Liver (tissue), 9 donors: ENCODE data around the gene ANKRD34C. TPM values are rescaled to one million over a fixed set of nuclear protein-coding genes. Genes with fewer than 3 reads are reported as not detected.
"Not testable (repeated sequence)": the region's sequence is repeated elsewhere in the genome, so short reads cannot be mapped to it uniquely, and the experiment has no call there.

Experiments
- DNase-seq: peaks from one replicate; pipeline ENCODE4 v3.0.0-alpha.2; 2017; ENCODE audit warnings: low spot score
- H3K27ac ChIP-seq, 2 donors: one replicate each; pipeline ENCODE4 v1.7.0; 2013; ENCODE audit warnings: inconsistent platforms in 2 of 2, low read length in 2 of 2, control low read depth in 1 of 2, low read depth in 1 of 2, mild to moderate bottlenecking in 1 of 2
- H3K27me3 ChIP-seq, 4 donors: one replicate each; pipeline versions ENCODE4 v1.6.1 to v1.7.0; 2013; ENCODE audit warnings: low read length in 3 of 4, inconsistent platforms in 1 of 4, mild to moderate bottlenecking in 1 of 4, moderate library complexity in 1 of 4; ENCODE audit not compliant: control insufficient read depth in 4 of 4, insufficient read depth in 4 of 4
- H3K36me3 ChIP-seq, 4 donors: one replicate each; pipeline versions ENCODE4 v1.6.1 to v1.7.0; 2013; ENCODE audit warnings: low read length in 3 of 4, mild to moderate bottlenecking in 3 of 4, low read depth in 1 of 4, moderate library complexity in 1 of 4; ENCODE audit not compliant: control insufficient read depth in 4 of 4, insufficient read depth in 3 of 4
- H3K4me1 ChIP-seq, 4 donors: one replicate each; pipeline versions ENCODE4 v1.6.1 to v1.7.0; 2013; ENCODE audit warnings: low read length in 3 of 4, mild to moderate bottlenecking in 3 of 4, moderate library complexity in 1 of 4; ENCODE audit not compliant: control insufficient read depth in 4 of 4, insufficient read depth in 4 of 4
- H3K4me3 ChIP-seq, 3 donors: one replicate each; pipeline versions ENCODE4 v1.6.1 to v1.7.0; 2013; ENCODE audit warnings: low read length in 3 of 3, control low read depth in 1 of 3, low read depth in 1 of 3, mild to moderate bottlenecking in 1 of 3
- H3K9ac ChIP-seq, 2 donors: one replicate each; pipeline ENCODE4 v1.7.0; 2013; ENCODE audit warnings: low read length in 2 of 2, mild to moderate bottlenecking in 2 of 2, moderate library complexity in 2 of 2, control low read depth in 1 of 2, low read depth in 1 of 2
- H3K9me3 ChIP-seq, 4 donors: one replicate each; pipeline versions ENCODE4 v1.6.1 to v1.7.0; 2013; ENCODE audit warnings: low read length in 3 of 4; ENCODE audit not compliant: control insufficient read depth in 4 of 4
- ATF3 ChIP-seq: IDR thresholded peaks from 2 replicates; pipeline ENCODE4 v1.6.1; 2016; ENCODE audit warnings: antibody characterized with exemption
- CTCF ChIP-seq: fragments of 150-350 bp; IDR thresholded peaks from 2 replicates; pipeline ENCODE4 v1.5.1; 2017; ENCODE audit warnings: improper control_type of control experiment, low read depth, low read length; ENCODE audit not compliant: missing input control
- FOXA1 ChIP-seq: IDR thresholded peaks from 2 replicates; pipeline ENCODE4 v1.6.1; 2016; ENCODE audit warnings: antibody characterized with exemption
- GABPA ChIP-seq, 2 donors: IDR thresholded peaks in 1 of 2; conservative IDR thresholded peaks in 1 of 2; 2 replicates each; pipeline ENCODE4 v1.6.1; 2016; ENCODE audit warnings: antibody characterized with exemption in 2 of 2, mild to moderate bottlenecking in 1 of 2, moderate library complexity in 1 of 2
- HNF4A ChIP-seq, 2 donors: conservative IDR thresholded peaks; 2 replicates each; pipeline ENCODE4 v1.6.1; 2016; ENCODE audit warnings: antibody characterized with exemption in 2 of 2, mild to moderate bottlenecking in 2 of 2
- JUND ChIP-seq, 2 donors: IDR thresholded peaks; 2 replicates each; pipeline ENCODE4 v1.6.1; 2016; ENCODE audit warnings: antibody characterized with exemption in 2 of 2
- MAX ChIP-seq: IDR thresholded peaks from 2 replicates; pipeline ENCODE4 v1.6.1; 2016; ENCODE audit warnings: antibody characterized with exemption
- NR2F2 ChIP-seq: IDR thresholded peaks from 2 replicates; pipeline ENCODE4 v1.6.1; 2016; ENCODE audit warnings: antibody characterized with exemption
- SP1 ChIP-seq: IDR thresholded peaks from 2 replicates; pipeline ENCODE4 v1.6.1; 2018; ENCODE audit warnings: antibody characterized with exemption, mild to moderate bottlenecking
- TAF1 ChIP-seq: conservative IDR thresholded peaks from 2 replicates; pipeline ENCODE4 v1.6.1; 2016; ENCODE audit warnings: antibody characterized with exemption, mild to moderate bottlenecking
- WGBS: extraction: QIAGEN DNeasy Blood & Tissue Kit; methylation state at CpG from one replicate; pipeline ENCODE4 v1.1.7; 2013; 5-methylcytosine and 5-hydroxymethylcytosine counted together
- polyA plus RNA-seq, 2 donors: library from polyadenylated mRNA; stranded (reverse) in 1 of 2; unstranded in 1 of 2; fragments of 200-250 nt in 1 of 2; fragments of >200 nt in 1 of 2; fragmentation: Nextera tagmentation in 1 of 2; extraction: Ambion mirVana in 1 of 2; gene quantifications; one replicate each; pipeline versions ENCODE4 v1.2.1 to v1.2.3, GENCODE V29; 2013 to 2015
- total RNA-seq, 2 donors: library from RNA; depleted of rRNA; stranded (reverse); fragments of >200 nt; gene quantifications; one replicate each; pipeline ENCODE4 v1.2.3, GENCODE V29; 2014
- donor health status: healthy.
- donor health status: healthy.
- donor health status: healthy.
- donor health status: healthy.
- donor health status: healthy.

ANKRD34C gene
- total and polyA plus RNA-seq, 4 donors, result under 0.01 TPM; not detected in 3

GRCh38 chr15:79314811-79315210, 32.3 kb downstream of the ANKRD34C start (continued):
- TF ChIP-seq ATF3 (no peak), FOXA1 (no peak), NR2F2 (no peak), GABPA (IDR thresholded peaks at IDR 0.05 in 1 of 2, conservative IDR thresholded peaks at IDR 0.05 in 1 of 2) (no peak), SP1 (no peak), JUND (IDR thresholded peaks at IDR 0.05) (no peak), MAX (no peak), CTCF (no peak)

GRCh38 chr15:79315623-79316328, 33.3 kb downstream of the ANKRD34C start:
- no peak for DNase-seq
- TF ChIP-seq CTCF, result no peak
- peaks cover 0 to 13% (median 6%) of the 10 kb centered on the region in 4 donors for H3K4me1 ChIP-seq
- H3K27ac ChIP-seq, result no peak overlapping the region
- peaks cover 0 to 22% (median 5%) of the 10 kb centered on the region in 4 donors for H3K36me3 ChIP-seq
- no peaks in the 10 kb centered on the region for H3K27me3 ChIP-seq
- WGBS, result 85% methylated on average over 10 of the region's 10 CpGs
- H3K9me3 ChIP-seq, result peaks cover 0 to 3% (median 0%) of the 10 kb centered on the region in 4 donors
- no peak overlapping the region for H3K4me3 ChIP-seq
- no peak overlapping the region for H3K9ac ChIP-seq

GRCh38 chr15:79316864-79317263, 34.3 kb downstream of the ANKRD34C start:
- H3K4me1 ChIP-seq, result peaks cover 0 to 4% (median under 1%) of the 10 kb centered on the region in 4 donors
- H3K9ac ChIP-seq, result no peak overlapping the region
- no peak for DNase-seq
- no peaks in the 10 kb centered on the region for H3K27me3 ChIP-seq
- 95% methylated on average over 9 of the region's 9 CpGs for WGBS
- H3K36me3 ChIP-seq, result peaks cover 0 to 22% (median 5%) of the 10 kb centered on the region in 4 donors
- TF ChIP-seq TAF1 (no peak), HNF4A (conservative IDR thresholded peaks at IDR 0.05) (no peak)
- peaks cover 0 to 3% (median 0%) of the 10 kb centered on the region in 4 donors for H3K9me3 ChIP-seq
- H3K27ac ChIP-seq, result no peak overlapping the region
- H3K4me3 ChIP-seq, result no peak overlapping the region

- peaks cover 0 to 12% (median 3%) of the 10 kb centered on the region in 4 donors for H3K36me3 ChIP-seq
- H3K9me3 ChIP-seq, H3K27me3 ChIP-seq, H3K9ac ChIP-seq, H3K4me3 ChIP-seq, H3K4me1 ChIP-seq, DNase-seq, H3K27ac ChIP-seq: not testable (repeated sequence)
- 86% methylated on average over 9 of the region's 9 CpGs for WGBS
Observed at GRCh38 chr15:79319973-79320372, 37.5 kb downstream of the ANKRD34C start.
